HG02870 (cell line): ENCODE data around the gene OR7D2.

Experiments
- ATAC-seq: cut with Tn5 transposase; IDR thresholded peaks from one replicate; pipeline ENCODE4 v1.9.1; 2021; ENCODE audit warnings: mild to moderate bottlenecking, moderate library complexity; ENCODE audit not compliant: unreplicated experiment

OR7D2 gene

GRCh38 chr19:9205501-9206113 is 26.8 kb downstream of the OR7D2 start:
- ATAC-seq = no peak

- ATAC-seq = no peak
These were observed 40.7 kb downstream of the OR7D2 start, which contains the start of gene OR7D4 for GRCh38 chr19:9219489-9219888. Gene OR7D4, minus strand, starts transcription at chr19:9219589. Its CDS starts 4,752 bp downstream, at chr19:9214837.
